Lower lobe of right lung (tissue), 2 donors: ENCODE data around the gene DHRS2. TPM values are rescaled to one million over a fixed set of nuclear protein-coding genes. Genes with fewer than 3 reads are reported as not detected.
"Not testable (repeated sequence)": the region's sequence is repeated elsewhere in the genome, so short reads cannot be mapped to it uniquely, and the experiment has no call there.

Experiments
- ATAC-seq, 2 donors: fragments of 200-7000 bp; cut with Tn5 transposase; one replicate each; pipeline ENCODE4 v1.9.1; 2020 to 2022; ENCODE audit warnings: mild to moderate bottlenecking in 2 of 2, moderate library complexity in 2 of 2
- DNase-seq: peaks from one replicate; pipeline ENCODE4 v3.0.0-alpha.2; 2020
- H3K27ac ChIP-seq: fragments of 200-600 bp; one replicate; pipeline ENCODE4 v1.8.0; 2022
- H3K27me3 ChIP-seq: fragments of 200-600 bp; one replicate; pipeline ENCODE4 v1.8.0; 2022; ENCODE audit warnings: low read depth
- H3K36me3 ChIP-seq: fragments of 200-600 bp; one replicate; pipeline ENCODE4 v1.8.0; 2022; ENCODE audit warnings: mild to moderate bottlenecking
- H3K4me1 ChIP-seq: fragments of 200-600 bp; one replicate; pipeline ENCODE4 v1.8.0; 2022
- H3K4me3 ChIP-seq: fragments of 200-600 bp; one replicate; pipeline ENCODE4 v1.8.0; 2022; ENCODE audit warnings: mild to moderate bottlenecking
- H3K9me3 ChIP-seq: fragments of 200-600 bp; one replicate; pipeline ENCODE4 v1.8.0; 2022
- intact Hi-C: fragments of 100-400 bp; cut with DNase I; formaldehyde crosslinking; loops from one replicate; pipeline ENCODE4 v1.11.0; 2022
- total RNA-seq: library from RNA; stranded (reverse); fragmentation: NEBNext Ultra II Directional; extraction: Animal tissue kit (Norgen Biotek cat#: 25700); gene quantifications from one replicate; pipeline ENCODE4 v1.2.1, GENCODE V29; 2021
- TF ChIP-seq, protein P1 (sequence below): fragments of 200-600 bp; IDR thresholded peaks from one replicate; pipeline ENCODE4 v1.8.0; 2022; ENCODE audit warnings: antibody characterized with exemption, mild to moderate bottlenecking
- donor health status: DM: no; HTN: yes; CAD: no; lungs with severe emphysema.

Gene DHRS2
- total RNA-seq, 1 donor from 2014 or later: 1.2 TPM

DNA sequence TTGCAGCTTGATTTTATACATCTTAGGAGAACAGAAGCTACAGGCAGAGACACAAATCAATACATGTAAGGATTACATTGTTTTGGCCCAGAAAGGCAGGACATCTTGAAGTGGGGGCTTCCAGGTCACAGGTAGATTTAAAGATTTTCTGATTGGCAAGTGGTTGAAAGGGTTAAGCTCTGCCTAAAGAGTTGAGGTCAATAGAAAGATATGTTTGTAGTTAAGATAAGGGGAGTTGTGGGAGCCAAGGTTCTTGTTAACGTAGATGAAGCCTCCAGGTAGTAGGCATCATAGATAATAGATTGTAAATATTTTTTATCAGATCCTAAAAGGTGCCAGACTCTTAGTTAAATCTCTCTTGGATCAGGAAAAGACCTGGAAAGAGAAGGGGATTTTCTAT, 5.5 kb upstream of the DHRS2 start:
- no peak for ATAC-seq
- no peaks in the 10 kb centered on the region for H3K27me3 ChIP-seq
- intact Hi-C loops: no loop called here
- no peaks in the 10 kb centered on the region for H3K9me3 ChIP-seq
- no peak overlapping the region for H3K4me3 ChIP-seq
- H3K4me1 ChIP-seq: peaks cover 11% of the 10 kb centered on the region
- H3K36me3 ChIP-seq: peaks cover 9% of the 10 kb centered on the region
- TF ChIP-seq, protein P1, sequence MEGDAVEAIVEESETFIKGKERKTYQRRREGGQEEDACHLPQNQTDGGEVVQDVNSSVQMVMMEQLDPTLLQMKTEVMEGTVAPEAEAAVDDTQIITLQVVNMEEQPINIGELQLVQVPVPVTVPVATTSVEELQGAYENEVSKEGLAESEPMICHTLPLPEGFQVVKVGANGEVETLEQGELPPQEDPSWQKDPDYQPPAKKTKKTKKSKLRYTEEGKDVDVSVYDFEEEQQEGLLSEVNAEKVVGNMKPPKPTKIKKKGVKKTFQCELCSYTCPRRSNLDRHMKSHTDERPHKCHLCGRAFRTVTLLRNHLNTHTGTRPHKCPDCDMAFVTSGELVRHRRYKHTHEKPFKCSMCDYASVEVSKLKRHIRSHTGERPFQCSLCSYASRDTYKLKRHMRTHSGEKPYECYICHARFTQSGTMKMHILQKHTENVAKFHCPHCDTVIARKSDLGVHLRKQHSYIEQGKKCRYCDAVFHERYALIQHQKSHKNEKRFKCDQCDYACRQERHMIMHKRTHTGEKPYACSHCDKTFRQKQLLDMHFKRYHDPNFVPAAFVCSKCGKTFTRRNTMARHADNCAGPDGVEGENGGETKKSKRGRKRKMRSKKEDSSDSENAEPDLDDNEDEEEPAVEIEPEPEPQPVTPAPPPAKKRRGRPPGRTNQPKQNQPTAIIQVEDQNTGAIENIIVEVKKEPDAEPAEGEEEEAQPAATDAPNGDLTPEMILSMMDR: no peak
- no peak overlapping the region for H3K27ac ChIP-seq
- no peak for DNase-seq

DNA sequence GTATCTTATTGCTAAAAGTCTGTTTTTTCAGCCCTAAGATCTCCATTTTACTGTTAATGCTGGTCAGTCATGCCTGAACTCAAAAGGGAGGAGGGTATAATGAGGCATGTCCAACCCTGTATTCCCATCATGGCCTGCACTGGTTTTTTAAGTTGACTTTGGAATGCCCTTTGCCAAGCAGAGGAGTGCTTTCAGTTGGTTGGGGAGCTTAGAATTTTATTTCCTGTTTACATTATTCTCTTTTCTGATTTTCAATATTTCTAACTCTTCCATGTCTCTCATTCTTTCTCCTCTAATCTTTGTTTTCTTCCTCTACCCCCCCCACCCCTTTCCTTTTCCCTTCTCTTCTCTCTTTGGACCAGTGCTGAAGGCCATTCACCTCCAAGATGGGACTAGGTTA, 4.9 kb upstream of the DHRS2 start:
- intact Hi-C loops: no loop called here
- Histone ChIP-seq H3K36me3 (peaks cover 9% of the 10 kb centered on the region), H3K27me3 (no peaks in the 10 kb centered on the region), H3K4me1 (peaks cover 11% of the 10 kb centered on the region), H3K9me3 (no peaks in the 10 kb centered on the region), H3K4me3 (no peak overlapping the region), H3K27ac (no peak overlapping the region)
- no peak for DNase-seq
- TF ChIP-seq, protein P1: no peak
- ATAC-seq: no peak

DNA sequence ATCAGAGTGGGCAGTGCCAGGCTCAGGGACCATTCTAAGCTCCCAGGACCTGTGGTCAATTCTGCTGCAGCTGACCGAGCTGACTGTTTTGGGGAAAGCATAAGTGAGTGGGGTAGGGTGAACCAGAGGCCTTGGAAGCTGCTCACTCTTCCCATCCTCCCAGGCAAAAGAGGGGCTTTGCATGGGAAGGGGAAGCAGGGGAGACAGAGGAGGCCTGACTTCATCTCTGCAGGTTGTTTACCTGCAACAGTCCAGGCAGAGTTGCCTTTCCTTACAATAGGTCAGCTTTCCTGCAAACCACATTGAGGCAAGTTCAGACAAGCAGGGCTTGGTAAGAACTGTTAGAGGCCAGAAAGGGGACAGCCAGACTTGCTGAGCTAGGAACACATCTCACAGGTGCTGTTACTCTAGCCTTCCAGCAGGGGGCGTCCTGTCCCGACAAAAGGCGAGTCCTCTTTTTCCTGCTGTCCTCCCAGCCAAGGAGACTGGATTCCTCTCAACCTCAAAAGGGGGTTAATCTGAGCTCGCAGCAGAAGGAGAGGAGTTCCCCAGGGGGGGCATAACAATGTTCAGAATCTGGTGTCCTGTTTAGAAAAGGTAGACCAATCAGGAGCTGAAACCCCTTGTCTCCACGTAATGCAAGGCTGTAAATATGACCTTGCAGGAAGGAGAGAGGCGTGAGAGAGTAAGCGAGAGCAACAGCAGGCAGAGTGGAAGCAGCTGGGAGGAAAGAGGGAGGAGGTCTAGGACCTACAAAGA, 4.3 kb upstream of the DHRS2 start:
- Histone ChIP-seq H3K36me3 (peaks cover 9% of the 10 kb centered on the region), H3K27ac (no peak overlapping the region), H3K27me3 (no peaks in the 10 kb centered on the region), H3K4me3 (no peak overlapping the region), H3K9me3 (no peaks in the 10 kb centered on the region), H3K4me1 (peaks cover 11% of the 10 kb centered on the region)
- ATAC-seq (peak; percentile 88 to 90), DNase-seq (peak; percentile 62)
- TF ChIP-seq, protein P1: peak; percentile 93
- intact Hi-C loops: no loop called here

DNA sequence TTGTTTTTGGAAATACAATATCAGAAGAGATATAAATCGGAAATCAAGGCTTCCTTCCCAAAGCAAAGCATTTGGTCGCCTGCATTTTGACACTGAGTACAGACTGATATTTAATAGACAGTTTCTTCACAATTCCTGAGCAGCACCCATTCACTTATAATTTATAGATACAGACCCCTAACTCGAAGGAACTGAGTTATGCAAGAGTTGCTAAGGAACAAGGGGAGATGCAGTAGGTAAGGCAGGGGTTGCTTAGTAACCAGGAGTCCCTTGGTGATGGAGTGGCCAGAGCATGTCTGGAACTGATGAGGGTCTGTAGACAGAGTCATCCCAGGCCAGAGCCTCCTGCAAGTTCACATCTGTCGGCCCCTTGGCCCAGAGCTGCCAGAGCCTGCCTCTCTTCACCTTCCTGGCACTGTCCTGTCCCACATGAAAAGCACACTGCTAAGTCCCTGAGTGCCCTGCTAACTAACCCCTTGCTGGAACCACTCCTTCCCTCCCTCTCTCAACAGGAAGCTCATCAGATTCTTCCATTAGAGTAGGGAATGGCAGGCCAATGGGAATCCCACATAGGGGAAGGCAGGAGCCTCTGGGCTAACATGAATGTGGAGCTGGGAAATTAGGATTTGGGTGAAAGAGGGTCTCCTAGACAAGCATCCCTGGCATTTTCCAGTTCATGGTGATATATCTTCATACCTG, 3.6 kb upstream of the DHRS2 start:
- DNase-seq (no peak), ATAC-seq (no peak)
- H3K36me3 ChIP-seq: peaks cover 7% of the 10 kb centered on the region
- no peaks in the 10 kb centered on the region for H3K9me3 ChIP-seq
- H3K27ac ChIP-seq: no peak overlapping the region
- no peaks in the 10 kb centered on the region for H3K27me3 ChIP-seq
- intact Hi-C loops: no loop called here
- TF ChIP-seq, protein P1: no peak
- peaks cover 11% of the 10 kb centered on the region for H3K4me1 ChIP-seq
- no peak overlapping the region for H3K4me3 ChIP-seq

DNA sequence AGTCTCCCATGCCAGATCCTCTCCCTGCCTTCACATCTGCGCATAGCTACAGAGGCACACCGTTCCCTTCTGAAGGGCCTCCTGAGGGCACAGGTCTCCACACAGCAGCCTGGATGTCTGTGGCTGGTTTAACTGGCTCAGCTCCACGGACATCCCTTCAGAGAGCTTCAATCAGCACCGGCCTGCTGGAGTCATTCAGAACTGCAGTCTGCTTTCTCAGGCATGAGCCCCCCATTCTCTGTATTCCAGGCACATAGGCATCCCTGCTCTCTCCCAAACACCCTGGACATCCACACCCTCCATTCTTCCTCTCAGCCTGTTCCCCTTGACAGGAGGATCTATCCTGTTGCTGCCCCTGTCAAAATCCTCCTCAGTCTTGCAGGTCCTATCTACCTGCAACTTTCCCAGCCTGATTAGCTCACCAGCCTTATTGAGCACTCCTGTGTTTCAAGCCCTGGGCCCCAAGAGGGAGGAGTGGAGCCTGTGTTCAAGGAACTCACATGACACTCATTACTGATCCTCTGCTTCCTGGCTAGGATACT, 2.9 kb upstream of the DHRS2 start:
- Histone ChIP-seq H3K27ac (no peak overlapping the region), H3K4me1 (peaks cover 11% of the 10 kb centered on the region), H3K9me3 (no peaks in the 10 kb centered on the region), H3K4me3 (no peak overlapping the region), H3K27me3 (no peaks in the 10 kb centered on the region), H3K36me3 (peaks cover under 1% of the 10 kb centered on the region)
- intact Hi-C loops: no loop called here
- TF ChIP-seq, protein P1: no peak
- no peak for ATAC-seq
- no peak for DNase-seq

DNA sequence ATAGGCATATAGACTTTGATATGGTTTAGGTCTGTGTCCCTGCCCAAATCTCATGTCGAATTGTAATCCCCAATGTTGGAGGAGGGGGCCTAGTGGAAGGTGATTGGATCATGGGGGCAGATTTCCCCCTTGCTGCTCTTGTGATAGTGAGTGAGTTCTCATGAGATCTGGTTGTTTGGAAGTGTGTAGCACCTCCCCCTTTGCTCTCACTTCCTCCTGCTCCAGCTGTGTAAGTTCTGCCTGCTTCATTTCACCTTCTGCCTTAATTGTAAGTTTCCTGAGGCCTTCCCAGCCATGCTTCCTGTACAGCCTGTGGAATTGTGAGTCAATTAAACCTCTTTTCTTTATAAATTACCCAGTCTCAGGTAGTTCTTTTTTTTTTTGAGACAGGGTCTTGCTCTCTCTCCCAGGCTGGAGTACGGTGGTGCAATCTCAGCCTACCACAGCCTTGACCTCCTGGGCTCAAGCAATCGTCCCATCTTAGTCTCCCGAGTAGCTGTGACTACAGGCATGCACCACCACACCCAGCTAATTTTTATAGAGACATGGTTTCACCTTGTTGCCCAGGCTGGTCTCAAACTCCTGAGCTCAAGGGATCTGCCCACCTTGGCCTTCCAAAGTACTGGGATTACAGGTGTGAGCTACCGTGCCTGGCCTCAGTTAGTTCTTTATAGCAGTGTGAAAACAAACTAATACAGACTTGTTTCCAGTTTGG, 1.3 kb upstream of the DHRS2 start:
- ATAC-seq, DNase-seq, intact Hi-C loops: not testable (repeated sequence)

DNA sequence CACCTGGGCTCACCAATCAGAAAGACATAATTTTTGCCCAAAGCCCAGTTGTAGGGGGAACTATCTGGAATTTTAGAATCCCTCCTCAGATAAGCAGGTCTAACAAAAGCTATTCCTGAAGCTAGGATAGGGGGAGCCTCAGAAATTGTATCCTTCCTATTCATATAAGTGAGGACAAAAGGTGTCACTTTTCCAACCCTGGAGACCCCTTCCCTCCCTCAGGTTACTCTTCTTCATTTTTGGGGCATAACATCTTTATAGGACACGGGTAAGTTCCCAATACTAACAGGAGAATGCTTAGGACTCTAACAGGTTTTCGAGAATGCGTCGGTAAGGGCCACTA, 1.1 kb downstream of the DHRS2 start:
- H3K27ac ChIP-seq, H3K36me3 ChIP-seq, H3K27me3 ChIP-seq, DNase-seq, H3K4me1 ChIP-seq, H3K4me3 ChIP-seq, intact Hi-C loops, ATAC-seq, H3K9me3 ChIP-seq: not testable (repeated sequence)

More for the DNA sequence above, 1.3 kb upstream of the DHRS2 start:
- H3K9me3 ChIP-seq, H3K36me3 ChIP-seq, H3K27me3 ChIP-seq, H3K4me3 ChIP-seq, H3K27ac ChIP-seq: not testable (repeated sequence)
- H3K4me1 ChIP-seq: peaks cover 11% of the 10 kb centered on the region

DNA sequence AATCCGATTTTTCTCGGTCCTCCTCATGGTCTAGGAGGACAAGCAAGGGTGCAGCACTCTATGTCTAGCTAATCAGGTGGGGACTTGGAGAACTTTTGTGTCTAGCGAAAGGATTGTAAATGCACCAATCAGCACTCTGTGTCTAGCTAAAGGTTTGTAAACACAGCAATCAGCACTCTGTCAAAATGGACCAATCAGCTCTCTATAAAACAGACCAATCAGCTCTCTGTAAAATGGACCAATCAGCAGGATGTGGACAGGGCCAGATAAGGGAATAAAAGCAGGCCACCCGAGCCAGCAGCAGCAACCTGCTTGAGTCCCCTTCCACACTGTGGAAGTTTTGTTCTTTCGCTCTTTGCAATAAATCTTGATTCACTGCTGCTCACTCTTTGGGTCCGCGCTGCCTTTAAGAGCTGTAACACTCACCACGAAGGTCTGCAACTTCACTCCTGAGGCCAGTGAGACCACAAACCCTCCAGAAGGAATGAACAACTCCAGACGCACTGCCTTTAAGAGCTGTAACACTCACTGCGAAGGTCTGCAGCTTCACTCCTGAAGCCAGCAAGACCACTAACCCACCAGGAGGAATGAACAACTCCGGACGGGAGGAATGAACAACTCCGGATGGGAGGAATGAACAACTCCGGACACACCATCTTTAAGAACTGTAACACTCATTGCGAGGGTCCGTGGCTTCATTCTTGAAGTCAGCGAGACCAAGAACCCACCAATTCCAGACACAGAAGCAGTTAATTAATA, 1.7 kb downstream of the DHRS2 start:
- H3K36me3 ChIP-seq, intact Hi-C loops, H3K9me3 ChIP-seq, DNase-seq, H3K27ac ChIP-seq, H3K4me1 ChIP-seq, ATAC-seq, H3K4me3 ChIP-seq, H3K27me3 ChIP-seq: not testable (repeated sequence)
